NCI-H128 (cell line): ENCODE results near the gene CAPN12.

ENCODE experiments used
- DNase-seq: peaks from one replicate; lab custom pipeline; 2025; ENCODE audit not compliant: unreplicated experiment; lab: John Stamatoyannopoulos, UW

CAPN12 gene

DNA sequence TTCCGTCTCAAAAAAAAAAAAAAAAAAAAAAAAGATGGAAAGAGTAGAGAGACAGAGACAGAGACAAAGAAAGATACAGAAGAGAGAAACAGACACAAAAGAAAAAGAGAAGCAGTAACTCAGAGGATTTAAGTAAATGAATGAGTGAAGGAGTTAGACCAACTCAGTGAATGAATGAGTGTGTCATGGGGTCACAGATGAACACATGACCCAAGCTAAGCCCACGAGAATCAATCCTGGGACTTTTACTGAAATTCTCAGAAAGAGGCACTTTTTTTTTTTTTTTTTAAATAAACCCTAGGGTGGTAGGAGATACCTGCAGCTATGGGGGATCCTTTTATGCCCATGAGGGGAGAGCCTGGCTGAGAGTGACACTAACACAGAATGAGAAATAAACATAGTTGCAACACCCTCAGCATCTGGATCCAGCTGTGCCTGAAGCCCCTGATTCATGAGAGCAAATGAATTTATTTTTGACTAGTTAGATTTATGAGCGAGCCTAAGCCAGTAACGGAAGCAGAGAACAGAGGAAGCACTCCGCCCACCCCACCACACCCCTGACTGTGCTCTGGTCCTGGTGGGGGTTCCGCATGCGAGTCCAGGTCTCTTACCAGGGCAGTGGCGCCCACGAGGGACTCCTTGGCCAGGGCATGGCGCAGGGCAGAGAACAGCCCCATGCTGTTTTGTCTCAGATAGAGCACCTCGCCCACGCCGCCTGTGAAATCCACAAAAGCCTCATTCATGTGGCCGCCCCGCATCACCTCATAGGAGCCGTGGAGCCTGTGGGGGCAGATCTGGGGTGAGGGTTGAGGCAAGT, 4.6 kb downstream of the CAPN12 start:
- no peak for DNase-seq

GRCh38 chr19:38737921-38738737, 6.1 kb downstream of the CAPN12 start:
- DNase-seq: no peak

DNA sequence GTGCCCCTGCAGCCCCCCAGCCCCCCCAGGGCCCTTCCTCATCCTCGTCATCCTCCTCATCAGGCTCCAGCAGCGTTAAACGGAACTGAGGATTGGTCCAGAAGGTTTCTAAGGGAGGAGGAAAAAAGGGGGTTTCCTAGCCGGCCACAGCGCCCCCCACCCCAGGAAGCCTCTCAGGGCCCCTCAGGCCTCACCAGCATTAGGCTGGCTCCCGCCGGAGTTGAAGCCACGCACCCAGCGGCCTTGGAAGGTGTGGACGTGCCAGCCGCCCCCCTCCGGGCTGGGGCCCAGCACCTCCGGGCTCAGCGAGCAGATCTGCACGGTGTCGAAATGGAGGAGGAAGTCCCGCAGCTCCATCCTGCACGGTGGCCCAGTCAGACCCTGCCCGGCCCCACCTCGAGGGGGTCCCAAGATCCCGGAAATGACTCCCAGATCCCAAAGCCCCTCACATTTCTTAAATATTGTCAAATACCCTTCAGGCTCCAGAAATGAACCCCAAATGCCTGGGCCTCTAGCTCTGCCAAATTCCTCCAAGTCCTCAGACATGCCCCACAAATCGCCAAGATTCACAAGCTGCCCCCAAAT, 6.9 kb downstream of the CAPN12 start:
- DNase-seq: no peak

GRCh38 chr19:38736413-38737280, 7.6 kb downstream of the CAPN12 start:
- peak; percentile 15 for DNase-seq

DNA sequence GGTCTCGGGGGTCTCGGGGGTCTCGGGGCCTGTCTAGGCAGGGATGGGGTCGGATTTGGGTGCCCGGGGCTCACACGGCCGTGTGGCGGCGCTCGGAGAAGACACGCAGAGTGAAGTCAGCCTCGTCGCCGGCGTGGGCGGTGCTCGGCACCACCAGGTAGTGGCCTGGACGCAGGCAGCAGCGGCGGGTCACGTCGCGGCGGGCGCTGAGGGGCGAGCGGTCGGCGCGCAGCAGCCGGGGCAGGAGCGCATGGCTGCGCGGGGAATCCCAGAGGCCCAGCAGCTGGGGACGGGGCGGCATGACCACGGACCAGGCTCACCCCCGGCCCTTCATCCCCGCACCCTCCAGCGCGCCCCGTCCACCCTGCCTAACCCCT, 8.2 kb downstream of the CAPN12 start:
- no peak for DNase-seq

DNA sequence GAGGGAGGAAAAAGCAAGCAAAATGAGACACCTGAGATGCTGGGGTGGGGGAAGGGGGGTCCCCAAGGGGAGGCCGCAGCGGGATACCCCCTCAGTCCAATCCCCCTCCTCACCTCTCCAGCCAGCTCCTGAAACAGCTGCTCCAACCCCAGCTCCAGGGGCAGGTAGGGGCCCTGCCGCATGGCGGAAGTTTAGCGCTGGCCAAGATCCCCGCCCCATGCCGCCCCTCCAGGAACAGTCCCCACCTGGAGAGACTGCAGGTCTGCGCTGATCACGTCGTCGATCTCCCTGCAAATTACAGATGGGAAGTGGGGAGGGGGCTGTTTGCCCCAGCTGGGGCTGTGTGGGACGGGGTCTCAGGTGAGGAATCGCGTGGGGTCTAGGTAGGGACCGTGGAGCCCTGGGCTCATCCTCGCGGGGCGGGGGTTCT, 9.0 kb downstream of the CAPN12 start:
- DNase-seq: no peak

DNA sequence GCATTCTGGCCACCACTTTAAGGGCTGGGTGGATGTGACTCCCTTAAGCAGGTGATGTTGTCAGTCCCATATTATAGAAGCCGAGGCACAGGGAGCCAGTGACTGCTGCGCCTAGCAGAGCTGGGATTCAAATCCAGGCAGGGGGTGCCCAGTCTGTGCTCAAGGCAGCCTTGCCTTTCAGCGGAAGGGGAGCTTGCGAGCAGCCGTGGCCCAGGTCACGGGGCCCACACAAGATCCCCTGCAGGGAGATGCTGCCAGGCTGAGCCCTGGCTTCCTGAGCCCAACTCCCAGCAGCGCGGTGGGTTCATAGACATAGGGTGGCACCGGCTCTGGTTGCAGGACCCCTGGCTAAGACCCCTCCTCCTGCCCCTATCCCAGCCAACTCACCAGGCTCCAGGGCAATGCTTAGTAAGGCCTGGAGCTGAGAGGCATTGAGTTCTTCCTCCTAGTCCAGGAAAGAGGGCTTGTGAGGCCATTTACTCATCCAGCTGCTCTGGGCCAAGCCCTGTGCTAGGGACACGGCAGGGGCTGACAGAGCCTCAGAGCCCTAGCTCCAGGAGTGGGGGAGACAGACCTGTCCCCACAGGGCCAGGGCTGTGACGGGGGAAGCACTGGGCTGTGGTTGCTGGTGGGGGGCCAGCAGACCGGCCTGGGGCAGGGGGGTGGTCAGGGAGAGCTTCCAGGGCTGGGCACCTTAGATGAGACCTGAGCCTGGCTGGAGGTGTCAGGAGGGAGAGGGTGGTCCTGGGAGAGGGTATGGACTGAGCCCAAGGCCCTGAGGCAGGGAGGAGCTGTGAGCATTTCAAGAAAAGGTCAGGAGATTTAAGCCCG, 9.6 kb downstream of the CAPN12 start:
- no peak for DNase-seq

DNA sequence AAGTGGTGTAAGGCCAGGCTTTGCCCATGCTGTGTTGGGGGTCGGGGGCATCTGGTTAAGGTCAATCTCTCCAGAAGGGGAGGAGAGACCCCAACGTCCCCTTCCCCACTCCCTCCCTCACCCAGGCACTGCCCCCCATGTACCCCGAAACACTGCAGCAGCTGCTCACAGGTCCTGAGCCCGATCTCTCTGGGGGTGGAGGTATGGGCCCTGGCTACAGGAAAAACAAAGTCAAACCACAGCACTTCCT, 10.2 kb downstream of the CAPN12 start:
- DNase-seq: no peak

GRCh38 chr19:38733493-38734175, 10.6 kb downstream of the CAPN12 start:
- no peak for DNase-seq

DNA sequence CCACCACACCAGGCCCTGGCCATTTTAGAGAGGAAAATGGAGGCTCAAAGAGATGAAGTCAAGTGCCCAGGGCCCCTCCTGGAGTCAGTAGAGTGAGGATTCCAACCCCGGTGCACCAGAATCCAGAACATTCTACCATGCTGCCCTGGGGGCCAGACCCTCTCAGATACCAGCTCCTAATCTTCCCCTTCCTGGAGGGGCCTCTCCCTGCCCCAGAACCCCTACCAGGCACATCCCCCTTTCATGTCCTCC, 11.1 kb downstream of the CAPN12 start:
- DNase-seq: no peak

GRCh38 chr19:38731654-38732301, 12.5 kb downstream of the CAPN12 start:
- DNase-seq: no peak

DNA sequence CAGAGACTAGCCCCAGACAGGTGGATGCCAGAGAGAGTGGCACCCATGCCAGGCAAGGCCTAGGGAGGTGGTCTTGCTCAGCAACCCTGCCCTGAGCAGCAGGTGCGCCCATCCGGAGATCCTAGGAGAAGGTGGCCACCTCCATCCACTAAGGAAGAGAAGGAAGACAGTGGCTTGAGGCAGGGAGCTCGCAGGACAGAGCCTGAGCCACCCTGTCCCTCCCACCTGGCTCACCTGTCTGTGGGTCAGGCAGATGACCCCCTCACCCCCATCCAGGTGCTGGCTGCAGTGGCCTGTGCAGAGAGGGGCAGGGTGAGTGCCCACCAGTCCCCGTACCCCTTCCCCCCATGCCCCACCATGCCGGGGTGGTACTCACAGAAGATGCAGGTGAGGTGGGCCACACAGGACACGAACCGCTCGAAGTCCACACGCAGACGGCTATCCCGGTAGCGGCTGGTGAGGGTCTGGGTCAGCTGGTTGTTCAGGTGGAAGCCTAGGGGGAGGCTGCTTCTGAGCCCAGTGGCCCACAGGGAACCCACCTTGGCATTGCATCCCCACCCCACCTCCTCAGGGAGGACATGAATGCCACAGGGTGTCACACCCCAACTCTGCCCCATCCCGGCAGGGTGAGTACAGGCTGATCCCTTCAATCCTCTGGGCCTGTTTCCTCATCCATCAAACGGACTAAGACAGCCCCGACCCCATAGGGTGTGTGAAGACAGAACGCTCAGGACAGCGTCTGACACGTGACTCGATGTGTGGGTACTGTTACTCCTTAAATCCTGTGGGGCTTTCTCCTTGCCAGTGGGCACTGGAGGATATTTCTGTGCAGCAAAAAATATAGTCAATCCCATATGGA, 13.3 kb downstream of the CAPN12 start:
- no peak for DNase-seq

DNA sequence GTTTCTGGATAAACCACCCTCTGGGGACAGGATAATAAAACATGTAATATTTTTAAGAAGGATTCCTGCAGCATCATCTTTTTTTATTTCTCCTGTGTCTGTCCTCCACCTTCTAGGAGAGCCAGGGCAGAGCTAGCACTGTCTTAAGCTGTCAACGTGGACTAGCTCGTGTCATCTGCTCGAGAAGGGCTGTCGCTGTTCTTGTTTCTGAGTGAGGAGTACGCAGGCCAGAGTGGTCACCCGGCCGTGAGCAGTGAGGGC, 13.9 kb downstream of the CAPN12 start:
- DNase-seq: no peak

GRCh38 chr19:38729653-38730469, 14.4 kb downstream of the CAPN12 start:
- peak; percentile 9 for DNase-seq

- no peak for DNase-seq
Observed at GRCh38 chr19:38728752-38729541, 15.3 kb downstream of the CAPN12 start.

DNA sequence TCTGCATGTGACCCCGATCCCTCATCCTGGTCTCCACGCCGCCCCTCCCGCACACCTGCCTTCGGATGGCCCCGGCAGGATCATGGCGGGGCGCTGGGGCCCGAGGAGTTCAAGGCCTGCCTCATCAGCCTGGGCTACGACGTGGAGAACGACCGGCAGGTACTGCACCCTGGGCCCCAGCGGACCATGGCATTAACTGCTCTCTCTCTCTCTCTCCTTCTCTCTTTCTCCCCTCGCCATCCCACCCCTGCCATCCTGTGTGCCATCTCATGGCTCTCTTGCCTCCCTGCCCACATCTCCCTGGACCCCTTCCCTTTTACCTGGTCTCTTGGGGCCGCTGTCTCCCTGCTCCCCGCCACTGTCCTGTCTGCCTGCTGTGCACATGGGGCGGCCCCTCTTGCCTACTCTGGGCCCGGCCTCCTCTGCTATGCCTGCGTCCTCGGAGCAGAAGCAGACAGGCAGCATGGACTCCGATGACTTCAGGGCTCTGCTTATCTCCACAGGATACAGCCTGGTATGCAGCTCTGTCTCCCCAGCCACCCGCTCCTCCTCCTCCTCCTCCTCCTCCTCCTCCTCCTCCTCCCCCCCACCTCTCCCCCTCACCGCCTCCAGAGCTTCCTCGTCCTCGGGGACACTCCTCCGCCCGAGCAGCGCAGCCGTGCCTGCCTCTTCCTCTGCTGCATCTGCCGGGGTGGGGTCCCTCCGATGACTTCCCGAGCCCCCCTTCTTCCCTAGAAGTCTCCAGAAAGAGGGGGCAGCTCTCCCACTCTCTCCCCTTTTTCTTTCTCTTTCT, 16.2 kb downstream of the CAPN12 start:
- no peak for DNase-seq
